ENCODE data around the gene ACCS.

ACCS gene

DNA sequence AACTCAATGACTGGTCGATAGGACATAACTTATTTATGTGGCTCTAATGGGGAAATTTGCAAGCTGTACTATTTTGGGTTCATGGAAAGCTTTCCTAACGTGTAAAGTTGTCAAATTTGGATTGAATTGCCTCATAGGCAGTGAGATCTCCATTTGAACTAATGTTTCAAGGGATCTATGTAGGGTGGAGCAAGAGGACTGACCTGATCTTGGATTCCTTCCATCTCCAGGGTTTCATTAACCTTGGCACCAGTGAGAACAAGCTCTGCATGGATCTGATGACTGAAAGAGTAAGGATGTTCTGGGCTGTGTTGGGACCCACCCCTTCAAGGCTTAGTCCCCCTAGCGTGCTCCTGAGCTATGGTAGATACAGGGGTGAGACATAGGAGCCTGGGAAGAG, 16.2 kb upstream of the ACCS start:
- in situ Hi-C loops (cut with MboI; ENCODE audit: low pct_unique_long_range_greater_than_20kb, low sequenced_read_pairs, unreplicated experiment): no loop called here
- TF ChIP-seq, protein P1, sequence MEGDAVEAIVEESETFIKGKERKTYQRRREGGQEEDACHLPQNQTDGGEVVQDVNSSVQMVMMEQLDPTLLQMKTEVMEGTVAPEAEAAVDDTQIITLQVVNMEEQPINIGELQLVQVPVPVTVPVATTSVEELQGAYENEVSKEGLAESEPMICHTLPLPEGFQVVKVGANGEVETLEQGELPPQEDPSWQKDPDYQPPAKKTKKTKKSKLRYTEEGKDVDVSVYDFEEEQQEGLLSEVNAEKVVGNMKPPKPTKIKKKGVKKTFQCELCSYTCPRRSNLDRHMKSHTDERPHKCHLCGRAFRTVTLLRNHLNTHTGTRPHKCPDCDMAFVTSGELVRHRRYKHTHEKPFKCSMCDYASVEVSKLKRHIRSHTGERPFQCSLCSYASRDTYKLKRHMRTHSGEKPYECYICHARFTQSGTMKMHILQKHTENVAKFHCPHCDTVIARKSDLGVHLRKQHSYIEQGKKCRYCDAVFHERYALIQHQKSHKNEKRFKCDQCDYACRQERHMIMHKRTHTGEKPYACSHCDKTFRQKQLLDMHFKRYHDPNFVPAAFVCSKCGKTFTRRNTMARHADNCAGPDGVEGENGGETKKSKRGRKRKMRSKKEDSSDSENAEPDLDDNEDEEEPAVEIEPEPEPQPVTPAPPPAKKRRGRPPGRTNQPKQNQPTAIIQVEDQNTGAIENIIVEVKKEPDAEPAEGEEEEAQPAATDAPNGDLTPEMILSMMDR (IDR thresholded peaks at IDR 0.05; ENCODE audit: extremely low read depth, insufficient read depth, missing control alignments): no peak
- no peak for DNase-seq (ENCODE audit: low spot score)

DNA sequence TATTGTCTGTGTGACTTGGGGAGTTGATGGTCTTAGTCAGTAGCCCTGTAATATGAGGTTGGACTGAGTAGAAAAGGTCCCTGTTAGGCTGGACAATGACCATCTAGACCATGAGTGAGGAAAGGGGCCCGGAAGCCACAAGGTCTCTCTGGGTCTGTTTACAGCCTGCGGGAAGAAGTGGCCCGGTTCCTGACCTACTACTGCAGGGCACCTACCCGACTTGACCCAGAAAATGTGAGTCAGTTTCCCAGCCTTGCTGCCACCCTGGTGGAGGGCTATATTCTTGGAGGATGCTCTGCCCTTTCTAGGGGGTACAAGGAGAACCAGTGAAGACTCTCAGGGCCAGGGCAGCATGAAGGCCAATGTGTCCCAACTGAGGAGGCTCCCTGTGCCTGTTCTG, 14.9 kb upstream of the ACCS start:
- in situ Hi-C loops (cut with MboI; ENCODE audit: low pct_unique_long_range_greater_than_20kb, low sequenced_read_pairs, unreplicated experiment): no loop called here
- TF ChIP-seq, protein P1 (IDR thresholded peaks at IDR 0.05; ENCODE audit: extremely low read depth, insufficient read depth, missing control alignments): no peak
- no peak for DNase-seq (ENCODE audit: low spot score)

DNA sequence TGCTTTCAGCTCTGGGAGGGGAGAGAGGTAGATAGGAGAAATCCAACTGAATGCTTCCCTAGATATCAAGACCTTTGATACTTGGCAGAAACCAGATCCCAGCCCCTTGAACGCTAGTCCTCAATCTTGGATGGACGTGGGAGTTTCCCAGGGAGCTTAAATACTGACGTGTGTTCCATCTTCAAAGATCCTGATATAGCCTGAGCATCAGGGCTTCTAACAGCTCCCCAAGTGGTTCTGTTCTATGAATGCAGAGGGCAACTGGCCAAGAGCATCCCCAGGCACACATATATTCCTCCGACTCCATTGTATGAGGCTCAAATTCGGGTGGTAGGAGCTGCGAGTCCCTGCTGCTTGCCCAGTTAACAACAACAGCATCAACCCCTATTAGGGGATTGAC, 8.7 kb upstream of the ACCS start:
- DNase-seq (ENCODE audit: low spot score): no peak
- TF ChIP-seq, protein P1 (IDR thresholded peaks at IDR 0.05; ENCODE audit: extremely low read depth, insufficient read depth, missing control alignments): no peak
- in situ Hi-C loops (cut with MboI; ENCODE audit: low pct_unique_long_range_greater_than_20kb, low sequenced_read_pairs, unreplicated experiment): no loop called here

DNA sequence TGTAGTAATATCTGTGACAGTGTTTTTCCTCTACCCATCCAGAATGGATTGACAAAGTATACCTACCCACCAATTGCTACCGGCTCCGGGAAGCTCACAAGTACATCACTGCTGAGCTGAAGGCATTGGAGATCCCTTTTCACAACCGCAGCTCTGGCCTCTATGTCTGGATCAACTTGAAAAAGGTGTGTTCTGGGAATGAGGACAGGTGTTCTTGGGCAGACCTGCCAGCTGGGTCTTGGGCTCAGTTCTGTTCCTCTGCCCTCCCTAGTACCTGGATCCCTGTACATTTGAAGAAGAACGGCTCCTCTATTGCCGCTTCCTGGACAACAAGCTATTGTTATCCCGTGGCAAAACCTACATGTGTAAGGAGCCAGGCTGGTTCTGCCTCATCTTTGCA, 7.8 kb upstream of the ACCS start:
- in situ Hi-C loops (cut with MboI; ENCODE audit: low pct_unique_long_range_greater_than_20kb, low sequenced_read_pairs, unreplicated experiment): no loop called here
- no peak for DNase-seq (ENCODE audit: low spot score)
- TF ChIP-seq, protein P1 (IDR thresholded peaks at IDR 0.05; ENCODE audit: extremely low read depth, insufficient read depth, missing control alignments): no peak

DNA sequence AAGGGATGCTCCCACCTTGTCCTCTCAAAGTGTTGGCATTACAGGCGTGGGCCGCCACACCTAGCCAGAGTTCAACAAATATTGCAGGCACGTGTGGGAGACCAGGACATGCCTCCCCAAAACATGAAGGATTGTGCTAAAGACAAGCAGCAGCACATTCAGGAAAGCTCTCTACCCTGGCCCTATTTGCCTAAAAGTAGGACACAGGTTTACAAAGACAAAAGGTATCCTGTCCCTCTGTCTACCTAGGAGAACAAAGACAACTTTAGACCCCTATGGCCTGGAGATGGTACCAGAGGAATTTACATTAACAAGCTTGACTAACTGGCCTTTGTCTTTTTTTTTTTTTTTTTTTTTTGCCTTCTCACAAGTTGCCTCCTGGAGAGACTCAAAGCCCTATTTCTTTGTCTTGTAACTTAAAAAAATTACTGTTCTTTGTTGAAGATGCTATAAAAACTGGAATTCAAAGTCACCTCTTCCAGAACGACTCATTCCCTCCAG, 859 bp upstream of the ACCS start:
- TF ChIP-seq, protein P1 (IDR thresholded peaks at IDR 0.05; ENCODE audit: extremely low read depth, insufficient read depth, missing control alignments): no peak
- no peak for DNase-seq (ENCODE audit: low spot score)
- in situ Hi-C loops (cut with MboI; ENCODE audit: low pct_unique_long_range_greater_than_20kb, low sequenced_read_pairs, unreplicated experiment): no loop called here

DNA sequence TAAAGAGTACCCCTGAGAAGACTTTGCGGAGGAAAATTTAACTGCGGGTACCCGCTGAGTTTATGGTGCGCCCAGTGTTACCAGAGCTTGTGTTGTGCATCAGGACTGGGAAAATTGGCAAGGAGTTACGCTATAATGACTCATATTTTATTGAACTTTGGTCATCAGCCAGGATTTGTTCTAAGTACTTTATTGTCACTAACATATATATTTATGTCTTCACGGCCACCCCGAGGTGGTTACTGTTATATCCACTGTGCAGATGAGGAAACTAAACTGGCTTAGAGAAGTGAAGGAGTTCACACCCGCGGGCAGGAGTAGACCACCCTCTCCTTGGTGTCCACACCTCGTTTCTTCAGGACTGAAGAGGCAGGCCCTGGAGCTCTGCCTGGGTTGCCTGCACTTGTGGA, 667 bp downstream of the ACCS start:
- DNase-seq (ENCODE audit: low spot score): no peak
- in situ Hi-C loops (cut with MboI; ENCODE audit: low pct_unique_long_range_greater_than_20kb, low sequenced_read_pairs, unreplicated experiment): no loop called here
- TF ChIP-seq, protein P1 (IDR thresholded peaks at IDR 0.05; ENCODE audit: extremely low read depth, insufficient read depth, missing control alignments): no peak

DNA sequence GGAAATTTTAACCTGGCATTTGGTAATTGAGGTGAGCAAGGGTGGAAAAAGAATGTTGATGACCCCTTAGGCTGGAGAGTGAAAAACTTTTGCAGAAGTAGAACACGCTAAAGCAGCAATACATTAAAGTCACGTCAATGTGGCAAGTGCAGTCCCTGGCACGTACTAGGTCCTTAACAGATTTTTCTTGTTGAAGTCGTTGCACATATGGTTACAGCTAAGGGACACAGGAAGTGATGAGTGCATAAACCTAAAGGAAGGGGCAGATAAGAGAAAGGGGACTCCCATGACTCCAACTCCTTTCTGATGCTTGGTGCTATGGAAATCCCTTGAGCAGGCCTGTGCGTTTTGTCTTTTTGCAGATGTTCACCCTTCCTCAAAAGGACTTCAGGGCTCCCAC, 1.2 kb downstream of the ACCS start:
- TF ChIP-seq, protein P1 (IDR thresholded peaks at IDR 0.05; ENCODE audit: extremely low read depth, insufficient read depth, missing control alignments): no peak
- in situ Hi-C loops (cut with MboI; ENCODE audit: low pct_unique_long_range_greater_than_20kb, low sequenced_read_pairs, unreplicated experiment): no loop called here
- DNase-seq (ENCODE audit: low spot score): no peak
